SK-N-SH (cell line): Measurements from ENCODE around the gene CPEB4.

ENCODE experiments used
- CTCF ChIP-seq: fragments of 200-600 bp; sonication (generic); IDR thresholded peaks from 2 replicates; pipeline ENCODE4 v1.6.1; 2017; ENCODE audit warnings: antibody characterized with exemption, mild to moderate bottlenecking, moderate library complexity
- PBX3 ChIP-seq: IDR thresholded peaks from 2 replicates; pipeline ENCODE4; 2012
- POLR2AphosphoS5 ChIP-seq: IDR thresholded peaks from 2 replicates; pipeline ENCODE4 v1.6.1; 2012; ENCODE audit warnings: low read depth, low read length

DNA sequence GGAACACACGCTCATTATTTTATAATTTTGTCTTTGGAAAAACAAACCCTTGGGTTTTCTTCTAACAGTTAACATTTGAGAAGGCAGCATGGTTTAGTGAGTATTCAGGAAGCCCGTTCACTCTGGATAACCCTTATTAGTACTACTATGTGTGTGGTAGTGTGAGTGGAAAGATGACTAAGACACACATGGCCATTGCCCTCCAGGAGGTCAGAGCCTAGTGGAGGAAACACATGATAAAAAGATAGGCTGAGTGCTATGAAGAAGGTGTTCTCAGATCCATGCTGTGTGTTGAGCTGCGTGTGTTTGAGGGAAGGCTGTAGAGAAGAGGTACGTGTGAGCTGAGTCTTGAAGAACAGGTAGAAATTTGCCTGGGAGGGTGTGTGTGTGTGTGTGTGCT lies 109.2 kb downstream of the CPEB4 start:
- TF ChIP-seq POLR2AphosphoS5 (no peak), CTCF (no peak), PBX3 (no peak)
